T-helper 2 cell treated with Interferon-gamma antibody and Interleukin-4, amounts not matched to agents 5 μg/mL and 100 μg/mL, for 36 hours (primary cell): ENCODE data around the gene KANSL3.

ENCODE experiments used
- DNase-seq: peaks from one replicate; pipeline ENCODE4 v3.0.0; 2021; ENCODE audit warnings: low spot score
- H3K27ac Mint-ChIP-seq: one replicate; pipeline ENCODE4 v1.8.0; 2021; ENCODE audit warnings: mild to moderate bottlenecking, mixed read lengths
- H3K27me3 Mint-ChIP-seq: one replicate; pipeline ENCODE4 v1.8.0; 2021; ENCODE audit warnings: low read depth, mixed read lengths
- H3K36me3 Mint-ChIP-seq: one replicate; pipeline ENCODE4 v1.8.0; 2021; ENCODE audit warnings: low read depth, mixed read lengths
- H3K4me1 Mint-ChIP-seq: one replicate; pipeline ENCODE4 v1.8.0; 2021; ENCODE audit warnings: low read depth, mixed read lengths
- H3K4me3 Mint-ChIP-seq: one replicate; pipeline ENCODE4 v1.8.0; 2022; ENCODE audit warnings: mild to moderate bottlenecking, moderate library complexity, mixed read lengths
- H3K9me3 Mint-ChIP-seq: one replicate; pipeline ENCODE4 v1.8.0; 2021; ENCODE audit warnings: mixed read lengths

The KANSL3 gene

DNA sequence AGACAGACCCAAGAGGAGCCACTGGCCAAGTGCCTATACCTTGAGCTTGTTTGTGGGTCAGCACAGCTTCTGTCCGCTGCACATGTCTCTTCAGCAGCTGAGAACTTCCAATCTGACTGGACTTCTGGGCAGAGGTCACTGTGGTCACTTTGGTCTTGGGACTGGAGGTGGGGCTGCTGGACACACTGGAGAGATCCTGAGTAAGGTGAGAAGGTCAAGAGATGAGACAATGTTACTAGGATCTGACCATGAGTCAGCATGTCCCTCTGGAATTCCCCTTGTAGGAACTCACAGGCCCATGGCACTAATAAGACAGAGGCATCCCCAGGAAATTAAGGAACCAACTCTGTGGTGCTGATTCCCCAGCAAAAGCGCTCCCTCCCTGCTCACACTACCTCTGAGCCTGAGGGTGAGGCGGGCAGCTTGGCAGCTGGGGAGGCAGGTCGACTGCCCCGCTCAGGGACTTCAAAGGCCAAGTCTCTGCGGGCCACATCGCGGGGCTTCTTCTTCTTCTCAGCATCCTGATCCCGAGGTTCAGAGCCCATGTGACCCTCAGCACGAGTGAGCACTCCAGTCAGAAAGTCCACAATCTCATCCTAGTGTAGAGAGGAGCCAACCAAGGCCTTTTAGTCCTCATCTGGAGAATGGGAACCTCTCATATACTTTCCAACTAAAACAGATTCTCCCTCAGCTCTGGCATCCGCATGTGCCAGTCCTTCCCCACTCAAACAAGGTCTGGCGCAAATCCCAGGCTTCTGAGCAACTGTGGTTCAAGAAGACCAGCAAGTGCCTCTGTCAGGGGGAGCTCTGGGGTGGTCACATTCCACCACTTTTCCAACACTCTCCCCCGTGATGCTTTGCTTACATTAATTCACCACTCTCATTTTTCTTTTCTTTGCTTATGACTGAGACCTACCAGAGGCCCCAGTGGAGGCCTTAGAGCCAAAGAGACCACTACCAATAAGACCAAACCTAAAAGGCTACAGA lies 29.4 kb downstream of the KANSL3 start:
- Mint-ChIP-seq H3K4me3 (no peak overlapping the region), H3K36me3 (peaks cover 80% of the 10 kb centered on the region), H3K27me3 (no peaks in the 10 kb centered on the region), H3K4me1 (peaks cover 6% of the 10 kb centered on the region), H3K27ac (no peak overlapping the region), H3K9me3 (no peaks in the 10 kb centered on the region)
- DNase-seq = no peak

DNA sequence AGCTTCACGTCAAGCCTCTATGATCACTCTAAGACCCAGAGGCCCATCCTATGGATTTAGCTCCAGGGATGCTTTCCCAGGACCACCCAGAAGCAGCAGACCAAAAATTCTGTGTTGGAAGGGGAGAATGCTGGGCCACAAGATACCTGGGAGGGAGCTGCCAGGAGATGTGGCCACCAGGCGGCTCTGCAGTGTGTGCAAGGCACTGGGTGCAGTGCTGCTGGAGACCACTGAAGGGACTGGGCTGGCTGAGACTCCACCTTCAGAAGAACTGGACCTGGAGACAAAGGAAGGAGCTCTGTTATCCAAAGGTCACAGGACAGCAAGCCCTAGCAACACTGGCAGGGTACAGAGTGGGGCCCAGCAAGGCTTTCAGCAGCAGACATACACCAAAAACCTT lies 34.0 kb downstream of the KANSL3 start:
- peaks cover 76% of the 10 kb centered on the region for H3K36me3 Mint-ChIP-seq
- no peak overlapping the region for H3K27ac Mint-ChIP-seq
- DNase-seq = no peak
- no peaks in the 10 kb centered on the region for H3K9me3 Mint-ChIP-seq
- peaks cover 30% of the 10 kb centered on the region for H3K4me1 Mint-ChIP-seq
- H3K4me3 Mint-ChIP-seq = no peak overlapping the region
- no peaks in the 10 kb centered on the region for H3K27me3 Mint-ChIP-seq

DNA sequence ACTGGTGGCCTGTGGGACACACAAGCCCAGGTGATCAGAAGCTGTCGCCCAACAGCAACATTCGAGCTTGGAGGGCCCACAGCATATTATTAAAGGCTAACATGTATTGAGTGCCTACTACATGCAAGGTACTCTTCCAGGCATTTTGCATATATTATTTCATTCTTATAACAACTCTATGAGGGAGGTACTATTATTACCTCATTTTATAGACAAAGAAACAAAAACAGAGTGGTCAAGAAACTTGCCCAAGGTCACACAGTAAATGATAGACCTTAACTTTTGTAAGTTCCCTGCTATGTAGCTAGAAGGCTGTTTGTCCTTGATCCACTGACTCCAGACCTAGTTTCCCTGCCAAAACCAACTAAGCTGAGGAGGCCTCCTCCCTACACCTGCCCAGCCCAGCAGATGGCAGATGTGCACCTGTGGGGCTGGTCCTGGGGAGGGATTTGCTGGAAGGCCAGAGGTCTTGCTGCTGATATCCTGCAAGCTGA lies 35.7 kb downstream of the KANSL3 start:
- H3K27me3 Mint-ChIP-seq = no peaks in the 10 kb centered on the region
- no peaks in the 10 kb centered on the region for H3K9me3 Mint-ChIP-seq
- no peak overlapping the region for H3K27ac Mint-ChIP-seq
- H3K36me3 Mint-ChIP-seq = peaks cover 77% of the 10 kb centered on the region
- no peak overlapping the region for H3K4me3 Mint-ChIP-seq
- DNase-seq = no peak
- H3K4me1 Mint-ChIP-seq = peaks cover 34% of the 10 kb centered on the region

- peak overlapping the region; percentile 71 for H3K27ac Mint-ChIP-seq
These were observed 36.5 kb downstream of the KANSL3 start for GRCh38 chr2:96601382-96602292.

DNA sequence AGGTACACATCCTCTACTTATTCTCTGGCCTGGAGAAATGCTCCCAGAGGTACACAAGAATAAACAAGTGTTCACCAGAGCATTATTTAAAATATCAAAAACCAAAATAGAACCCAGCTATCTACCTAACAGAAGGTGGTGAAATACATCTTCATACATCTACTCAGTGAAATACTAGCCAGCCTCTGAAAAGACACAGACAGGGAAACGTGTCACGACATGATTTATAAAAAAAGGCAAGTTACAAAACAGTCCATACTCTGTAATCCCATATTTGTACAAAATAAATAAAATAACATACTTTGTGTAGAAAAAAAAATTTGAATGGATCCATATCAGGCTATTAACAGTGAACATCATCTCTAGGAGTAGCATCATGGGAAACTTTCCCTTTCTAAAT lies 38.2 kb downstream of the KANSL3 start:
- Mint-ChIP-seq H3K4me1 (peaks cover 41% of the 10 kb centered on the region), H3K9me3 (no peaks in the 10 kb centered on the region), H3K36me3 (peaks cover 70% of the 10 kb centered on the region), H3K27ac (no peak overlapping the region), H3K27me3 (no peaks in the 10 kb centered on the region), H3K4me3 (no peak overlapping the region)
- DNase-seq = no peak

More at GRCh38 chr2:96601382-96602292, 36.5 kb downstream of the KANSL3 start:
- DNase-seq = peak; percentile 50
- H3K36me3 Mint-ChIP-seq = peaks cover 76% of the 10 kb centered on the region
- peaks cover 34% of the 10 kb centered on the region for H3K4me1 Mint-ChIP-seq
- peak overlapping the region; percentile 27 for H3K4me3 Mint-ChIP-seq
- no peaks in the 10 kb centered on the region for H3K27me3 Mint-ChIP-seq
- no peaks in the 10 kb centered on the region for H3K9me3 Mint-ChIP-seq

GRCh38 chr2:96596596-96596995 lies 41.5 kb downstream of the KANSL3 start:
- Mint-ChIP-seq H3K27ac (no peak overlapping the region), H3K4me1 (peaks cover 52% of the 10 kb centered on the region), H3K9me3 (no peaks in the 10 kb centered on the region), H3K27me3 (no peaks in the 10 kb centered on the region), H3K4me3 (no peak overlapping the region), H3K36me3 (peaks cover 79% of the 10 kb centered on the region)
- no peak for DNase-seq

DNA sequence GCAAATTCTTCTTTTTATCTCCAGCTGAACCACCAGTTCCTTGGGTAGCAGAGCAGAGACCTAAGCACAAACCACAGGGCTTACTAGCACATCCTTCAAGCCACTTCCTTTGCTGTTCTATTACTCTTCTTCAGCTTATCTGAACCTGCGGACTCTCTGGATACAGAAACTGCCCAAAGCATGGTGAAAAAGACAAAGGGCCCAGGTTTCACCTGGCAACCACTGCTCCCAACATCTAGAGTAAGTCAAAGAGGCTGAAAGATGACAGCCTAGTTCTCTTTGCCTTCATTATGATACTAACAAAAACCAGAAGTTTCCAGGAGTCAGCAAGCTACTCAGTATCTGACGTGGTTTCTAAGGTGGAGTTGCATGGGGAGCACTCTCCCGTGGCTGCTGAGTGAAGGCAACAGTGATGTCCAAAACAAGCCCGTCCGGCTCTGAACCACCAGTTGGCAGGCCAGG lies 43.4 kb downstream of the KANSL3 start:
- H3K4me1 Mint-ChIP-seq = peaks cover 40% of the 10 kb centered on the region
- no peaks in the 10 kb centered on the region for H3K9me3 Mint-ChIP-seq
- peak; percentile 40 for DNase-seq
- H3K27ac Mint-ChIP-seq = peak overlapping the region; percentile 93
- peaks cover 70% of the 10 kb centered on the region for H3K36me3 Mint-ChIP-seq
- H3K4me3 Mint-ChIP-seq = peak overlapping the region; percentile 71
- no peaks in the 10 kb centered on the region for H3K27me3 Mint-ChIP-seq

- no peak for DNase-seq
- H3K36me3 Mint-ChIP-seq = peaks cover 71% of the 10 kb centered on the region
- H3K27me3 Mint-ChIP-seq = no peaks in the 10 kb centered on the region
- H3K4me1 Mint-ChIP-seq = peaks cover 42% of the 10 kb centered on the region
- peak overlapping the region; percentile 93 for H3K27ac Mint-ChIP-seq
- H3K9me3 Mint-ChIP-seq = no peaks in the 10 kb centered on the region
- H3K4me3 Mint-ChIP-seq = peak overlapping the region; percentile 71
These were observed 43.8 kb downstream of the KANSL3 start for GRCh38 chr2:96594282-96594681.

GRCh38 chr2:96591494-96591893 lies 46.6 kb downstream of the KANSL3 start:
- H3K27me3 Mint-ChIP-seq = no peaks in the 10 kb centered on the region
- H3K36me3 Mint-ChIP-seq = peaks cover 65% of the 10 kb centered on the region
- no peak overlapping the region for H3K27ac Mint-ChIP-seq
- H3K9me3 Mint-ChIP-seq = no peaks in the 10 kb centered on the region
- DNase-seq = no peak
- H3K4me3 Mint-ChIP-seq = no peak overlapping the region
- peaks cover 43% of the 10 kb centered on the region for H3K4me1 Mint-ChIP-seq

- Mint-ChIP-seq H3K9me3 (no peaks in the 10 kb centered on the region), H3K27me3 (no peaks in the 10 kb centered on the region), H3K36me3 (peaks cover 65% of the 10 kb centered on the region), H3K27ac (no peak overlapping the region), H3K4me3 (no peak overlapping the region), H3K4me1 (peaks cover 43% of the 10 kb centered on the region)
- DNase-seq = no peak
These were observed 47.1 kb downstream of the KANSL3 start for GRCh38 chr2:96591054-96591453.

- Mint-ChIP-seq H3K36me3 (peaks cover 48% of the 10 kb centered on the region), H3K9me3 (no peaks in the 10 kb centered on the region), H3K27ac (peak overlapping the region; percentile 32), H3K27me3 (no peaks in the 10 kb centered on the region), H3K4me3 (no peak overlapping the region), H3K4me1 (peaks cover 17% of the 10 kb centered on the region)
- no peak for DNase-seq
These were observed 50.3 kb downstream of the KANSL3 start for GRCh38 chr2:96587843-96588242.

GRCh38 chr2:96584017-96584416 lies 54.1 kb downstream of the KANSL3 start:
- Mint-ChIP-seq H3K27ac (no peak overlapping the region), H3K4me3 (no peak overlapping the region), H3K36me3 (peaks cover 24% of the 10 kb centered on the region), H3K4me1 (peaks cover 11% of the 10 kb centered on the region), H3K27me3 (no peaks in the 10 kb centered on the region), H3K9me3 (no peaks in the 10 kb centered on the region)
- DNase-seq = no peak

- H3K9me3 Mint-ChIP-seq = no peaks in the 10 kb centered on the region
These were observed 57.3 kb downstream of the KANSL3 start for GRCh38 chr2:96580771-96581170.

More at GRCh38 chr2:96580771-96581170, 57.3 kb downstream of the KANSL3 start:
- H3K36me3 Mint-ChIP-seq = peaks cover 12% of the 10 kb centered on the region
- H3K4me3 Mint-ChIP-seq = no peak overlapping the region
- no peaks in the 10 kb centered on the region for H3K4me1 Mint-ChIP-seq
- DNase-seq = no peak
- H3K27ac Mint-ChIP-seq = no peak overlapping the region
- H3K27me3 Mint-ChIP-seq = peaks cover under 1% of the 10 kb centered on the region
